GM13976 (cell line): ENCODE results near the gene AMD1.
A peak's percentile ranks its signal among the peaks of the same experiment; 100 is the strongest.

ENCODE experiments used
- DNase-seq: peaks from one replicate; pipeline ENCODE4 v3.0.0; 2012; ENCODE audit warnings: low spot score
- in situ Hi-C: fragments of 300-500 bp; cut with MboI; formaldehyde crosslinking; loops from one replicate; pipeline ENCODE4 v1.12.0; 2022; ENCODE audit warnings: low sequenced_read_pairs, mixed read lengths, inconsistent platforms; ENCODE audit not compliant: unreplicated experiment
- TF ChIP-seq, protein P1 (sequence below): IDR thresholded peaks from 2 replicates; pipeline ENCODE4 v1.5.1; 2012; ENCODE audit warnings: borderline replicate concordance, mild to moderate bottlenecking; ENCODE audit not compliant: insufficient read depth; ENCODE audit errors: extremely low read depth, missing control alignments, control extremely low read depth

The AMD1 gene

DNA sequence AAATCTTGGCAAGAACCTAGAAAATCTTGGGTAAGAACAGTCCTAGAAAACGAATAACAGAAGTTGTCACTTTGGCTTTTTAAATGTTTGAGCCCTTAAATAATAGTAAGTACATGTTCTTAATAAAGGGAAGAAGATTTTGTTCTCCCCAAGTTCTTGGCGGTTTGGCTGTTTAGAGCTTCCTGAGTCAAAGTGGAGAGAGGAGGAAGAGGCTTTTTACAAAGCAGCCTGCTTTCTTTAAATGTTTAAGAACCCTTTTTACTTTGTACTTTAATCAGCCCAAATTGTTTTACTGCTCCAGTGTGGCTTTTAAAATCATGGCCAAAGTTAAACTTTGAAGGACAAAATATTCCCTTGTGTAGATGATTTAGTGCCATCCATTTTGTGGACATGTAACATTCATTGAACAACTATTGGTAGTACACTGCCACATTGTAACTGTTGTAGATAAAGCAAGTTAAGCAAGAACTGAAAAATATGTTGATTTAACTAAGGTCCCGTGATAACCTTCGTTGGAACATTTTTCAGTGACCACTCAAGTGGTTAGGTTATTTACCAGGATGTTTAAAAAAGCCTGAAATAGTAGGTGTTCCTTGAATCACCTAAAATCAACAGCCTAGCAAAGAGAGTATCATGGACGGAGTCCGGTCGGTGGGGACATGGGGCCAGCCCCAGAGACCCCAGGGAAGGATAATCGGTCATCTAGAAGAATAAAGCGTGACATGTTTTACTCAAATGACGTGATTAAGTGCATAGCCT lies 2.4 kb downstream of the AMD1 start:
- TF ChIP-seq, protein P1, sequence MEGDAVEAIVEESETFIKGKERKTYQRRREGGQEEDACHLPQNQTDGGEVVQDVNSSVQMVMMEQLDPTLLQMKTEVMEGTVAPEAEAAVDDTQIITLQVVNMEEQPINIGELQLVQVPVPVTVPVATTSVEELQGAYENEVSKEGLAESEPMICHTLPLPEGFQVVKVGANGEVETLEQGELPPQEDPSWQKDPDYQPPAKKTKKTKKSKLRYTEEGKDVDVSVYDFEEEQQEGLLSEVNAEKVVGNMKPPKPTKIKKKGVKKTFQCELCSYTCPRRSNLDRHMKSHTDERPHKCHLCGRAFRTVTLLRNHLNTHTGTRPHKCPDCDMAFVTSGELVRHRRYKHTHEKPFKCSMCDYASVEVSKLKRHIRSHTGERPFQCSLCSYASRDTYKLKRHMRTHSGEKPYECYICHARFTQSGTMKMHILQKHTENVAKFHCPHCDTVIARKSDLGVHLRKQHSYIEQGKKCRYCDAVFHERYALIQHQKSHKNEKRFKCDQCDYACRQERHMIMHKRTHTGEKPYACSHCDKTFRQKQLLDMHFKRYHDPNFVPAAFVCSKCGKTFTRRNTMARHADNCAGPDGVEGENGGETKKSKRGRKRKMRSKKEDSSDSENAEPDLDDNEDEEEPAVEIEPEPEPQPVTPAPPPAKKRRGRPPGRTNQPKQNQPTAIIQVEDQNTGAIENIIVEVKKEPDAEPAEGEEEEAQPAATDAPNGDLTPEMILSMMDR, result no peak
- no peak for DNase-seq
- in situ Hi-C loops, result loop anchor here (10.0 kb wide), 1 partner anchor 192 kb away; no protein-coding TSS in a partner anchor

DNA sequence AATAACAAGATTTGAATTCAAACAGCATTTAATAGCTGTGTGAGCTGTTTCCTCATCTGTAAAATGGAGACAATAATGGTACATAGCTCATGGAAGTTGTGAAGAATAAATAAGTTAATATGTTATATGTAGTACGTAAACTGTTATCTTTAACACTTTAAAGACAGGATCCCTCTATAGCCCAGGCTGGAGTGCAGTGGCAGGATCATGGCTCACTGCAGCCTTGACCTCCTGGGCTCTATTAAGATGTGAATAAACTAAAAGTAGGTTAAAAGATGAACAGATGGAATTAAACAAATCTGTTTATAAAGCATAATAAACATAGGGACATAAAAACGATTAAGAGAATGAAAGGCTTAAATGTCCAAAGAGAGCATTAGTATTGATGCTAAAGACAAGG lies 3.0 kb downstream of the AMD1 start:
- in situ Hi-C loops, result loop anchor here (10.0 kb wide), 1 partner anchor 193 kb away; no protein-coding TSS in a partner anchor
- TF ChIP-seq, protein P1, result no peak
- no peak for DNase-seq

DNA sequence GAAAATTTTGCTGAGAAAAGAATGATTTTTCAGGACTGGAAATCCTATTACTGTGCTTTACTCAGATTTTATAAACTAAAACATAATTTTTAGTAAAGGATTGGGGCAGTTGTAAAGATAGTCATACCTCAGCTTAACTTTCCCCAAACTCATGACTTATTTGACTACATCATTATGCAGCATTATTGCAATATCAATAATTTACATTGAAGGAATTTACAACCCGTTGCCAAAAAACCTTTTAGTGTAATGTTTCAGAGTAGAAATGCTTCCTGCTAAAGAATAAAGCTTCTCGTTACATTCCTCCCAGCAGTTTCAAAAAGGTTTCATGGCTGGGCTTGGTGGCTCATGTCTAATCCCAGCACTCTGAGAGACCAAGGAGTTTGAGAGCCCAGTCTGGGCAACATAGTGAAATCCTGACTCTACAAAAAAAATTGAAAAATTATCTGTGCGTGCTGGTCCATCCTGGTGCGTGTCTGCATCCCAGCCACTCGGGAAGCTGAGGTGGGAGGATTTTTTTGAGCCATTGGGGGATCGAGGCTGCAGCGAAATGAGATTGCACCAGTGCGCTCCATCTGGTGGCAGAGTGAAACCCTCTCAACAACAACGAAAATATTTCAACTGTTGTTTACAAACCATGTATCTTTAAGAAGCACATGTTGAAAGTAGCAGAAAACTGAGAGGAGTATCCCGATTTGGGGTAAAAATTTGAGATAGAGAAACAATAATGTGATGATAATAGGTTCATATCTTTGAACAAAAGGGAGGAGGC lies 4.4 kb downstream of the AMD1 start:
- TF ChIP-seq, protein P1, result peak; percentile 51
- DNase-seq, result peak; percentile 35
- in situ Hi-C loops, result loop anchor here (10.0 kb wide), 1 partner anchor 194 kb away; no protein-coding TSS in a partner anchor

DNA sequence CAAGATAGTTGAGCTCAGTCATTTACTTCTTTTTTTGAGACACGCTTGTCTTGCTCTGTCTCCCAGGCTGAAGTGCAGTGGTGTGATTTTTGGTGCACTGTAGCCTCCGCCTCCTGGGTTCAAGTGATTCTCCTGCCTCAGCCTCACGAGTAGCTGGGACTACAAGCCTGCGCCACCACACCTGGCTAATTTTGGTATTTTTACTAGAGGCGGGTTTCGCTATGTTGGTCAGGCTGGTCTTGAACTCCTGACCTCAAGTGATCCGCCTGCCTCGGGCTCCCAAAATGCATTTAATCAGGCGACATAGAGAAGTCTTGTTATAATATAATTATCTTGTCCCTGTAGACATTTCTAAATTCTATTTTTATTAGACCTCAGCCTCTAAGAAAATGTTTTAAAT lies 6.1 kb downstream of the AMD1 start:
- no peak for DNase-seq
- in situ Hi-C loops, result no loop called here
- TF ChIP-seq, protein P1, result no peak

DNA sequence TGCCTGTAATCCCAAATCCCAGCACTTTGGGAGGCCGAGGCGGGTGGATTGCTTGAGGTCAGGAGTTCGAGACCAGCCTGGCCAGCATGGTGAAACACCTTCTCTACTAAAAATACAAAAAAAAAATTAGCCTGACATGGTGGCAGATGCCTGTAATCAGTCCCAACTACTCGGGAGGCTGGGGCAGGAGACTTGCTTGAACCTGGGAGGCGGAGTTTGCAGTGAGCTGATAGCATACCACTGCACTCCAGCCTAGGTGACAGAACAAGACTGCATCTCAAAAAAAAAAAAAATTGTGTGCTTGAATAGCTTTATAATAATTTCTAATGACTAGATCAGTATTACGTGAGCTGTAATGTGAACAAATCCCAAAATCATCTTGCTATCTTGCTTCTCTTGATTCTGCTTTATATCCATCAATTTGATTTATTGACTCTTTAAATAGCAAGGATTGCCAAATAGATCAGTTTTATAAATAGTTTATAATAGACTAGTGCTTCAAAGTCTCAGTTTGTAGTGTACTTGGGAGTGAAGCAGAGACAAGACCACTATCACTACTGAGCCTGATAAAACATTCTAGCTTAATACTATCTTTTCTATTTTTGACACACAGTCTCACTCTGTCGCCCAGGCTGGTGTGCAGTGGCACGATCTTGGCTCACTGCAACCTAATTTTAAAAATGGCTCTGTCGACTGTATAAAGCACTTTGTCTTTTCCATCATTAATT lies 7.1 kb downstream of the AMD1 start:
- TF ChIP-seq, protein P1, result no peak
- DNase-seq, result no peak
- in situ Hi-C loops, result no loop called here

DNA sequence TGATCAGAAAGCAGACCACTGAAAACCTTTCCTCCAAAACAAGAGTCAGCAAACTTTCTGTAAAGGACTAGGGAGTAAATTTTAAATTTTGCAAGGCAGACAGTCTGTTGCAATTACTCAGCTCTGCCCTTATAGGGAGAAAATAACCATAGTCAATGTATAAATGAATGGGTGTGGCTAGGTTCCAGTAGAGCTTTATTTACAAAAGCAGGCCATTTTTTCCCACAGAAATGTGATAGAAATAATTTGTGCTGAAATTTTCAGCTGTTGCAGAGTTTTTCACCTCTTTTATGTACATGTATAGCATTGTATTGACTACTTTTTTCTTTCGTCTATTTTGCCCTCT lies 7.7 kb downstream of the AMD1 start:
- in situ Hi-C loops, result no loop called here
- TF ChIP-seq, protein P1, result no peak
- no peak for DNase-seq
